Testis (tissue), 2 donors: Measurements from ENCODE around the gene PCDHGB6.

Source experiments
- CTCF ChIP-seq, 3 experiments: fragments of 450-650 bp in 2 of 3; fragments of 200-600 bp in 1 of 3; sonication (generic) in 1 of 3; IDR thresholded peaks; one replicate each; pipeline ENCODE4 v1.5.1; 2016 to 2019; ENCODE audit warnings: antibody characterized with exemption in 3 of 3, mild to moderate bottlenecking in 2 of 3, moderate library complexity in 1 of 3
- POLR2A ChIP-seq: fragments of 450-650 bp; IDR thresholded peaks from one replicate; pipeline ENCODE4 v1.6.1; 2017; ENCODE audit warnings: antibody characterized with exemption, mild to moderate bottlenecking, moderate library complexity

- no peak for TF ChIP-seq CTCF (IDR thresholded peaks at IDR 0.05)
- no peak for TF ChIP-seq POLR2A
Measured at GRCh38 chr5:141427783-141428426, 20.1 kb downstream of the PCDHGB6 start.
